VCaP (cell line): ENCODE data around the gene MMRN2.
A peak's percentile ranks its signal among the peaks of the same experiment; 100 is the strongest.

ENCODE experiments used
- H3K27ac ChIP-seq: fragments of 450-650 bp; 2 replicates; pipeline ENCODE4 v1.5.1; 2017
- CTCF ChIP-seq: fragments of 450-650 bp; conservative IDR thresholded peaks from 2 replicates; pipeline ENCODE4 v1.5.1; 2017; ENCODE audit warnings: mild to moderate bottlenecking, moderate library complexity

MMRN2 gene

GRCh38 chr10:86971232-86971991 lies 14.0 kb upstream of the MMRN2 start:
- no peak for TF ChIP-seq CTCF
- peak overlapping the region; percentile 87 for H3K27ac ChIP-seq

DNA sequence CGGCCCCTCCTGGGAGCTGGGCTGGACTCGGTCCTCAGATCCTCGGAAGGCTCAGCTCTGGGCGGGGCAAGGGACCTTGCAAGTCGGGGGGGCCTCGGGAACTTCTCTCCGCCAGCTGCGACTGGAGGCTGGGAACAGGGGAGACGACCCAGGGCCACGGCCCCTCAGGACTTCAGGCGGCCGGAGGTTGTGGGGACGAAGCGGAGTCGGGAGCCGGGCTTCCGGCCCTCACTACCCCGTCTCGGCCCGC lies 13.5 kb upstream of the MMRN2 start:
- peak overlapping the region; percentile 87 for H3K27ac ChIP-seq
- TF ChIP-seq CTCF: no peak

DNA sequence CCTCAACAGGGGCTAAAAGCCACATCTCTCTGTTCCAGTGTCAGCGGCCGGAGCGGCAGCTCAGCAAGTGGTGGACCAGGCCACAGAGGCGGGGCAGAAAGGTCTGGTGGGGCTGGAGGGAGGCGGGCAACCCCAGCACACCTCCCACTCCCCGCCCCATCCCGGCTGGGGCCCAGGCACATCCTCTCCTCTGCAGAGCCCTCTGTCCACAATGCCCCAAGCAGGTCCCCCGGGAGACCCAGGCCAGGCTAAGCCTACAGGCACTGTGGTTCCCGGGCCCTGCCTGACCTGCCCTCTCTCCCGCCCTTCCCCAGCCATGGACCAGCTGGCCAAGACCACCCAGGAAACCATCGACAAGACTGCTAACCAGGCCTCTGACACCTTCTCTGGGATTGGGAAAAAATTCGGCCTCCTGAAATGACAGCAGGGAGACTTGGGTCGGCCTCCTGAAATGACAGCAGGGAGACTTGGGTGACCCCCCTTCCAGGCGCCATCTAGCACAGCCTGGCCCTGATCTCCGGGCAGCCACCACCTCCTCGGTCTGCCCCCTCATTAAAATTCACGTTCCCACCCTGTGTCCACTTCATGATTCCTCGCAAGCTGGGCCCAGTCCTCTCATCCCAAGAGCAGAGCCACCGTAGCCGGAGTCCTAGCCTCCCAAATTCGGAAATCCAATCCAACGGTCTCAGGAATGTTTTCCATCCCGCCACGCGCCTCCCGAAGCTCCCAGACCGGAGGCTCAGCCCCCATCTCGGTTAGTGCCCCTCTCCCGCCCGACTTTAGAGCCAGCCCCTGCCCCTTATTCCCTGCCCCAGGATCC lies 13.0 kb upstream of the MMRN2 start:
- TF ChIP-seq CTCF: no peak
- H3K27ac ChIP-seq: peak overlapping the region; percentile 87

- TF ChIP-seq CTCF: no peak
- H3K27ac ChIP-seq: peak overlapping the region; percentile 87
These were observed 12.1 kb upstream of the MMRN2 start for GRCh38 chr10:86969421-86970041.

GRCh38 chr10:86968994-86969355 lies 11.6 kb upstream of the MMRN2 start:
- H3K27ac ChIP-seq: peak overlapping the region; percentile 87
- no peak for TF ChIP-seq CTCF

DNA sequence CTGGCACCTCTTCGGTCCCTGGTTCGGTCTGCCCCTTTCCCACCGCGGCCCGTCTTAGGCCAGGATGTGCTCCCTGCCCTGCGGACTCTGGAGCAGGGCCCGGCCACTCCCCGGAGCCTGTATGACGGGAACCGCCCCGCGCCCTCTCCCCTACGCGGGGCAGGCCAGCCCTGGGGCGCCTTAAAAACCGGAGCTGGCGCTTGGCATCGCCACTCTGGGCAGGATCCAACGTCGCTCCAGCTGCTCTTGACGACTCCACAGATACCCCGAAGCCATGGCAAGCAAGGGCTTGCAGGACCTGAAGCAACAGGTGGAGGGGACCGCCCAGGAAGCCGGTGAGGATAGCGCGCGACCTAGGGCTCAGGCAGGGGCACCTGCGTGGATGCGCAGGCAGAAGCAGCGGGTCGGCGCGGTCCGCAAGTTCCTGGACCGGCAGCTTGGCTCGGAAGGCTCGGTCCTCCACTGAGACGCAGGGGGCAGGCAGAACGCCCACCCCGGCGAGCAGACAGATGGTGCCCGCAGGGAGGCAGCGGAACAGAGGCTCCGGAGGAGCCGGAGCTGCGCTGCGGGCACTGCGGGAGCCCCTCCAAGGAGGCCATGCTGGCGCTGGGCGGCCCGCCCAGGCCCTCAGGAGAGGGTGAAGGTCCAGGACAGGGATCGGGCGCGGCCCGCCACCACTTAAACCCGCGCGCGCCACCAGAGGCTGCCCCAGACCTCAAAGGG lies 11.0 kb upstream of the MMRN2 start, which contains the start of gene ADIRF:
Gene ADIRF, plus strand, starts transcription at position 212 of the 723 bp plus-strand sequence. Its CDS starts 63 bp downstream, at position 275.
- H3K27ac ChIP-seq: peak within 1 kb of the TSS; percentile 87
- no peak for TF ChIP-seq CTCF

- TF ChIP-seq CTCF: no peak
- peak overlapping the region; percentile 87 for H3K27ac ChIP-seq
These were observed 10.1 kb upstream of the MMRN2 start for GRCh38 chr10:86967481-86967941.
